Panc1 (cell line): ENCODE data around the gene BICD2. TPM values are rescaled to one million over a fixed set of nuclear protein-coding genes. Genes with fewer than 3 reads are reported as not detected.

Source experiments
- ATAC-seq: fragments of 200-7000 bp; cut with Tn5 transposase; 2 replicates; pipeline ENCODE4 v1.9.1; 2020; ENCODE audit warnings: mild to moderate bottlenecking, moderate library complexity
- BruUV-seq: library from RNA; stranded (reverse); fragments of 400-500 nt; replicated peaks from 2 replicates; lab custom pipeline; 2021; lab: Mats Ljungman, UMichigan
- CTCF ChIA-PET: fragments of 300-600 bp; sonication (Branson Sonifier 250); formaldehyde crosslinking; loops from one replicate; lab custom pipeline; 2022; ENCODE audit warnings: antibody characterized with exemption; lab: Charles Lee
- POLR2A ChIA-PET: fragments of 300-600 bp; sonication (Branson Sonifier 250); formaldehyde crosslinking; loops from one replicate; lab custom pipeline; 2022; ENCODE audit warnings: antibody characterized with exemption; lab: Charles Lee
- DNase-seq: peaks from one replicate; pipeline ENCODE4 v3.0.0-alpha.2; 2010; ENCODE audit warnings: low read depth, low spot score
- H3K27ac ChIP-seq: 2 replicates; pipeline ENCODE4 v1.5.1; 2011; ENCODE audit warnings: mild to moderate bottlenecking, low read length, inconsistent platforms
- H3K27me3 ChIP-seq: fragments of 200-500 bp; sonication (Bioruptor generic); 2 replicates; pipeline ENCODE4 v1.6.0; 2014; ENCODE audit warnings: low read length, inconsistent platforms; ENCODE audit not compliant: control insufficient read depth, insufficient read depth
- H3K36me3 ChIP-seq: fragments of 200-500 bp; sonication (Bioruptor generic); 2 replicates; pipeline ENCODE4 v1.5.1; 2014; ENCODE audit warnings: inconsistent platforms, mild to moderate bottlenecking, low read length, moderate library complexity; ENCODE audit not compliant: control insufficient read depth, insufficient read depth
- H3K4me1 ChIP-seq: 2 replicates; pipeline ENCODE4 v1.5.1; 2011; ENCODE audit warnings: inconsistent platforms, mild to moderate bottlenecking, low read length, moderate library complexity; ENCODE audit not compliant: control insufficient read depth, insufficient read depth
- H3K4me3 ChIP-seq, 2 experiments: 2 replicates each; pipeline ENCODE4 v1.5.1; 2011 to 2012; ENCODE audit warnings: low read depth in 2 of 2, low read length in 2 of 2, mild to moderate bottlenecking in 2 of 2, inconsistent platforms in 1 of 2, moderate library complexity in 1 of 2
- H3K9me3 ChIP-seq: fragments of 200-500 bp; sonication (Bioruptor generic); 2 replicates; pipeline ENCODE4 v1.5.1; 2014; ENCODE audit warnings: low read depth, mild to moderate bottlenecking, inconsistent platforms, low read length, moderate library complexity; ENCODE audit not compliant: control insufficient read depth, insufficient read depth
- POLR2AphosphoS5 ChIP-seq: IDR thresholded peaks from 2 replicates; pipeline ENCODE4 v1.6.1; 2012; ENCODE audit warnings: mild to moderate bottlenecking, low read depth, low read length, moderate library complexity
- SIN3A ChIP-seq: IDR thresholded peaks from 2 replicates; pipeline ENCODE4 v1.6.1; 2012; ENCODE audit warnings: low read depth, mild to moderate bottlenecking, low read length, moderate library complexity, borderline replicate concordance; ENCODE audit not compliant: insufficient read depth
- TCF7L2 ChIP-seq: IDR thresholded peaks from 2 replicates; pipeline ENCODE4 v1.6.1; 2011; ENCODE audit warnings: mild to moderate bottlenecking, low read depth, low read length, inconsistent platforms
- in situ Hi-C: cut with HindIII; loops from 2 replicates; pipeline ENCODE4 v1.10.0; 2016; ENCODE audit warnings: low sequenced_read_pairs, low pct_unique_long_range_greater_than_20kb
- intact Hi-C: fragments of 100-400 bp; cut with micrococcal nuclease; formaldehyde crosslinking; loops from one replicate; pipeline ENCODE4 v1.10.0; 2022; ENCODE audit not compliant: unreplicated experiment
- total RNA-seq: library from RNA; stranded (reverse); gene quantifications from one replicate; pipeline ENCODE4 v1.2.1, GENCODE V29; 2021; ENCODE audit not compliant: unreplicated experiment
- TF ChIP-seq, protein P1 (sequence below): fragments of 450-650 bp; IDR thresholded peaks from 2 replicates; pipeline ENCODE4 v1.5.1; 2017; ENCODE audit warnings: mild to moderate bottlenecking
- TF ChIP-seq, protein P2 (sequence below), 2 experiments: IDR thresholded peaks; 2 replicates each; pipeline ENCODE4 v1.6.1; 2011 to 2012; ENCODE audit warnings: low read depth in 2 of 2, control low read depth in 1 of 2, low read length in 1 of 2, mild to moderate bottlenecking in 1 of 2, moderate library complexity in 1 of 2; ENCODE audit not compliant: insufficient read depth in 1 of 2

Gene BICD2
- total RNA-seq, 1 experiment from 2014 or later = 17.3 TPM

- H3K4me3 ChIP-seq = peak overlapping the region; percentile 16 to 41; a peak in 3 of 4 replicates
- in situ Hi-C loops (no loop called here), intact Hi-C loops (no loop called here)
- no peak for DNase-seq
- peaks cover 17% of the 10 kb centered on the region for H3K27me3 ChIP-seq
- peak; percentile 77 for ATAC-seq
- BruUV-seq = no TSS peak
- ChIA-PET POLR2A (no interaction called here), CTCF (interaction anchor here (0.5 kb wide), 1 partner anchor 40 kb away, joined by 3 read pairs; no protein-coding TSS in a partner anchor)
- H3K4me1 ChIP-seq = no peaks in the 10 kb centered on the region
- TF ChIP-seq, protein P1, sequence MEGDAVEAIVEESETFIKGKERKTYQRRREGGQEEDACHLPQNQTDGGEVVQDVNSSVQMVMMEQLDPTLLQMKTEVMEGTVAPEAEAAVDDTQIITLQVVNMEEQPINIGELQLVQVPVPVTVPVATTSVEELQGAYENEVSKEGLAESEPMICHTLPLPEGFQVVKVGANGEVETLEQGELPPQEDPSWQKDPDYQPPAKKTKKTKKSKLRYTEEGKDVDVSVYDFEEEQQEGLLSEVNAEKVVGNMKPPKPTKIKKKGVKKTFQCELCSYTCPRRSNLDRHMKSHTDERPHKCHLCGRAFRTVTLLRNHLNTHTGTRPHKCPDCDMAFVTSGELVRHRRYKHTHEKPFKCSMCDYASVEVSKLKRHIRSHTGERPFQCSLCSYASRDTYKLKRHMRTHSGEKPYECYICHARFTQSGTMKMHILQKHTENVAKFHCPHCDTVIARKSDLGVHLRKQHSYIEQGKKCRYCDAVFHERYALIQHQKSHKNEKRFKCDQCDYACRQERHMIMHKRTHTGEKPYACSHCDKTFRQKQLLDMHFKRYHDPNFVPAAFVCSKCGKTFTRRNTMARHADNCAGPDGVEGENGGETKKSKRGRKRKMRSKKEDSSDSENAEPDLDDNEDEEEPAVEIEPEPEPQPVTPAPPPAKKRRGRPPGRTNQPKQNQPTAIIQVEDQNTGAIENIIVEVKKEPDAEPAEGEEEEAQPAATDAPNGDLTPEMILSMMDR = peak; percentile 34
- TF ChIP-seq TCF7L2 = no peak
- TF ChIP-seq, protein P2, sequence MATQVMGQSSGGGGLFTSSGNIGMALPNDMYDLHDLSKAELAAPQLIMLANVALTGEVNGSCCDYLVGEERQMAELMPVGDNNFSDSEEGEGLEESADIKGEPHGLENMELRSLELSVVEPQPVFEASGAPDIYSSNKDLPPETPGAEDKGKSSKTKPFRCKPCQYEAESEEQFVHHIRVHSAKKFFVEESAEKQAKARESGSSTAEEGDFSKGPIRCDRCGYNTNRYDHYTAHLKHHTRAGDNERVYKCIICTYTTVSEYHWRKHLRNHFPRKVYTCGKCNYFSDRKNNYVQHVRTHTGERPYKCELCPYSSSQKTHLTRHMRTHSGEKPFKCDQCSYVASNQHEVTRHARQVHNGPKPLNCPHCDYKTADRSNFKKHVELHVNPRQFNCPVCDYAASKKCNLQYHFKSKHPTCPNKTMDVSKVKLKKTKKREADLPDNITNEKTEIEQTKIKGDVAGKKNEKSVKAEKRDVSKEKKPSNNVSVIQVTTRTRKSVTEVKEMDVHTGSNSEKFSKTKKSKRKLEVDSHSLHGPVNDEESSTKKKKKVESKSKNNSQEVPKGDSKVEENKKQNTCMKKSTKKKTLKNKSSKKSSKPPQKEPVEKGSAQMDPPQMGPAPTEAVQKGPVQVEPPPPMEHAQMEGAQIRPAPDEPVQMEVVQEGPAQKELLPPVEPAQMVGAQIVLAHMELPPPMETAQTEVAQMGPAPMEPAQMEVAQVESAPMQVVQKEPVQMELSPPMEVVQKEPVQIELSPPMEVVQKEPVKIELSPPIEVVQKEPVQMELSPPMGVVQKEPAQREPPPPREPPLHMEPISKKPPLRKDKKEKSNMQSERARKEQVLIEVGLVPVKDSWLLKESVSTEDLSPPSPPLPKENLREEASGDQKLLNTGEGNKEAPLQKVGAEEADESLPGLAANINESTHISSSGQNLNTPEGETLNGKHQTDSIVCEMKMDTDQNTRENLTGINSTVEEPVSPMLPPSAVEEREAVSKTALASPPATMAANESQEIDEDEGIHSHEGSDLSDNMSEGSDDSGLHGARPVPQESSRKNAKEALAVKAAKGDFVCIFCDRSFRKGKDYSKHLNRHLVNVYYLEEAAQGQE (IDR thresholded peaks at IDR 0.05; ENCODE audit: insufficient read depth in 1 of 2, low read depth in 2 of 2, low read length in 1 of 2) = no peak
- no peak for TF ChIP-seq POLR2AphosphoS5
- no peak for TF ChIP-seq SIN3A
- no peak overlapping the region for H3K27ac ChIP-seq
- H3K9me3 ChIP-seq = no peaks in the 10 kb centered on the region
- H3K36me3 ChIP-seq = peaks cover 2% of the 10 kb centered on the region; the same call in 1 of the 2 replicates
Measured at GRCh38 chr9:92808726-92809451, 44.3 kb upstream of the BICD2 start.

DNA sequence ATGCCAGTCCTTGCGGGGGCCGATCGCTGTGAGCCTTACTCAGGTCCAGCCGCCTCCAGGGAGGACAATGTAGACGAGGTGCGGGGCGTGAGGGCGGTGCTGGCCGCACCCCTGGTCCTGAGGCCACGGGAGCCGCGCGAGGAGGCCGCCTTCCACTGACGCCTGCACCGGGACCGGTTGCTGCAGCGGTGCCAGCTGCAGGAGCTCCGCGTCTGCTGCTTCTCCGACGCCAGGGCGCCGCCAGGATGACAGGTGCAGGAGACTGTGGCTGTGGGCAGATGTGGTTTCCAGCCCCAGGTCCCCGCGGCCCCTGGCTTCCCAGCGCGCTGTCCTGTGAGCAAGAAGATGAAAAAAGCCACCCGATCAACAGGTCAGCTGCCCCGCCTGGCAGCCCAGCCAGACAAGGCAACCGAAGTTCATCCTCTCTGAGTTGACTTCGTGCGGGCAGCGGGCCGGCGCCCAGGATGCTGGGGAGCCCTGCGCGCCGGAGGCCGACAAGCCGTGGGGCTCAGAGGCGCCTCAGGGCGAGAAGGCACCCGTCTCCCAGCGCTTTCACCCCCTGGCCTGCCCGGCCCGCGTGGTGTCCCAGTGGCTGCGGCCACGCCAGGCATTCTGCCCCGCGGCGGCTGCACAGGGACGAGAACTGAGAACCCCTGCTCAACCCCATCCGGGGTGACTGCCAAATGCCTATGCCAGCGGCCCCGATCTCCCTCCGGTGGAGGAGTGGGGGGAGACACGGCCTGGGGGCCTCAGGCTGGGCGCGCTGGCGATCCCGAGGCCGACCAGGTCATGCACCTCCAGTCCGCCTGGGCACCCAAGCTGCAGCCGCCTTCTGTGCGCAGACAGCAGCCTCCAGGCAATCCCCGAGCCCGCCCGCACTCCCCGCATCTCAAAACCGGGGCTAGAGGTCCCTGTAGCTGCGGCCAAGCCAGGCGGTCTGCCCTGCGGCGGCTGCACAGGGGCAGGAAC, 43.4 kb upstream of the BICD2 start:
- no peak overlapping the region for H3K4me3 ChIP-seq
- in situ Hi-C loops = no loop called here
- H3K9me3 ChIP-seq = no peaks in the 10 kb centered on the region
- POLR2A ChIA-PET = no interaction called here
- no peak overlapping the region for H3K27ac ChIP-seq
- intact Hi-C loops = no loop called here
- ATAC-seq (peak; percentile 59), DNase-seq (no peak)
- BruUV-seq = no TSS peak
- H3K36me3 ChIP-seq = peaks cover 2% of the 10 kb centered on the region; the same call in 1 of the 2 replicates
- TF ChIP-seq SIN3A (no peak), POLR2AphosphoS5 (no peak), TCF7L2 (no peak)
- TF ChIP-seq, protein P2 (IDR thresholded peaks at IDR 0.05; ENCODE audit: insufficient read depth in 1 of 2, low read depth in 2 of 2, low read length in 1 of 2) = no peak
- TF ChIP-seq, protein P1 = no peak
- H3K4me1 ChIP-seq = no peaks in the 10 kb centered on the region
- peaks cover 17% of the 10 kb centered on the region for H3K27me3 ChIP-seq
- CTCF ChIA-PET = interaction anchor here (0.5 kb wide), 1 partner anchor 39 kb away, joined by 3 read pairs; no protein-coding TSS in a partner anchor
